ENCODE data around the gene SERBP1.
A peak's percentile ranks its signal among the peaks of the same experiment; 100 is the strongest.
"Not testable (repeated sequence)": the region's sequence is repeated elsewhere in the genome, so short reads cannot be mapped to it uniquely, and the experiment has no call there.

The SERBP1 gene

DNA sequence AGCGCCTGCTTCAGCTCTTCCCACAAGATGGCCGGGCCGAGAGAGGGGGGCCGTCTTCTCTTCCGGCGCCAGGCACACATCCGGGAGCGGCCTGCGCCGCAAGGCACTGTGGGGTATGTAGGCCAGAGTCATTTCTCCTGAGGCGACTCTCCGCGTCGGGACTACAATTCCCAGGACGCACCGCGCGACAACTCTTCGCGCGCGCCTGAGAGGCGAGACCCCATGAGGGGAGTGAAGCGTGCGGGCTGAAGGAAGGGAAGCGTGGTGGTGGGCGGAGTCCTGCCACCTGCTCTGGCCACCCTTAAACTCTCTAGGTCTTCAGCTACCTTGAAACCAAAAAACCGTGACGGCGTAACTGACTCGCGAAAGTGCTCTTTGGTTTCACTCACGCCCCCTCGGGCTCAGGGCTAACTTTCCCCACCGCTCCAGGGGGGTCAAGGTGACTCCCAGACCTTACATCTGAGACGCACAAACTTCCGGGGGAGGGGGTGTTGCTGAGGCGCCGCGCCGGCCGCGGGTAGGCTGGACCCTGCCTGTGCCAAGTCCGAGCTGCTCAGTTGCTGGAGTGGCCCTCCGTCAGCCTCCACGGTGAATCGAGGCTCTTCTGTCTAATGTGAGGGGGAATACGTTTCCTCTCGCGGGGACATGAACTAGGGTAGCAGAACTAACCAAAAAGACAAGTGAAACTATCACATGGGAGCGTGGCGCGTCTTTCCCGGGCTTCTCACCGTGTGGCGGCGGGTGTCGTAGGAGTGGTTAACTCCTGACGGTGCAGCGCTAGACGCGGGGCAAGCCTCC lies at the start of gene SERBP1:
SERBP1 (minus strand) TSS at position 45 of the 798 bp plus-strand sequence. CDS start 102 bp downstream, outside the sequence.
- peak; percentile 96 to 97 for DNase-seq

DNA sequence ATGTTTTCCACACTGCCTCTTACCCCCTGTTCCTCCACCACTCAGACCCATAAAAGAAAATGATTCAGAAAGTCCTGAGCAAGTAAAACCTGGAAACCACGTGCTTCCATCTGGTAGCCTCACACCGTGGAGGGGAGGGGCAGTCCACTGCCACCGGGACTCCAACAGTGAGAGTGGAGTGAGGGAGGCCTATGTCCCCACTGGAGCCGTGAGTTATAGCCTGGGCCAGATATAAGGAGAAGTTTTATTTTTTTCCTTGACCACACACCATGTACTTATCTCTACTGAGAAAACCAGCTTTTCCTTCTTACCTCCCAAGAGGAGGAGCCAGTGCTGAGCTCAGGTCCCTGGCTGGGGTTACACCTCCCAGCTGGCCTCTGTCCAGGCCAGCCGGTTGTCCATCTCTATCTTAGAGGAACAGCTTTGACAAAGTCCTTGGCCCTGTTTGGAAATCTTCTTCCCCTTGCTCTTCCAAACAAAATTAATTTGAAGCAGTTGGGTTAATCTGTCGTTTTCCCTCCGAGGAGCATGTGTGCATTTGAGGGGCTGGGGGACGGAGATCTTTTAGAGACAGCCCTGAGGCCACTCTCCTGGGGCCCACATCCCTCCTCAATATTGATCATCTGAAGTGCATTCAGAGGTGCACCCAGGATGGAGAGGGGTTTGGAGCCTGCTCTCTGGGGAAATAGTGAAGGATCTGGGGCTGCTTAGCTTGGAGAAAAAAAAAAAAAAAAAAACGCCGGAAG lies 49.1 kb upstream of the SERBP1 start:
- DNase-seq: no peak

DNA sequence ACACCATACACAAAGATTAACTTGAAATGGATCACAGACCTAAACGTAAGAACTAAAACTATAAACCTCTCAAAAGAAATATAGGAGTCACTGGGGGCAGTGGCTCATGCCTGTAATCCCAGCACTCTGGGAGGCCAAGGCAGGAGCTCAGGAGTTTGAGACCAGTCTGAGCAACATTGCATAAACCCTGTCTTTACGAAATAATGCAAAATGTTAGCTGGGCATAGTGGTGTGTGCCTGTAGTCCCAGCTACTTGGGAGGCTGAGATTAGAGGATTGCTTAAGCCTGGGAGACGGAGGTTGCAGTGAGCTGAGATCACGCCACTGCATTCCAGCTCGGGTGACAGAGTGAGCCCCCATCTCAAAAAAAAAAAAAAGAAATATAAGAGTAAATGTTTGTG lies 46.7 kb upstream of the SERBP1 start:
- DNase-seq: no peak

DNA sequence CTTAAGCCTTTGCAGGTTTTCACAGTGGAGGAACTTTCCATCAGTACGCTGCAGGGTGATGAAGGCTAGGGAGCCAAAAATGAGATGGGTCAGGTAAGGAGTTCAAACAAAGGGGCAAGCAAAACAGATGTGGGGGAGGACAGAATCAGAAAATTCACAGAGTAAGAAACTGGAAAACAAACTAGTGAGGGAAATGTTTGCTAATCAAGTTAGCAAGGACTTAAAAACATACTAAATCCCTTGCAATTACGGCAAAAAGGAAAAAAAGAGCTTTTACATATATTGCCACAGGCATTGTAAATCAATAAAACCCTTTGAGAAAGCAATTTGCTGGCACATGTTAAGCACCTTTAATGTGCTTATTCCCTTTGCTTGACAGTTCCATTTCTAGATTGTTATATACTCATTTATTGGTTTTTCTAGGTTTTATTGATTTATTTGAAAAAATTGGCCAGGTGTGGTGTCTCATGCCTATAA lies 45.8 kb upstream of the SERBP1 start:
- no peak for DNase-seq

DNA sequence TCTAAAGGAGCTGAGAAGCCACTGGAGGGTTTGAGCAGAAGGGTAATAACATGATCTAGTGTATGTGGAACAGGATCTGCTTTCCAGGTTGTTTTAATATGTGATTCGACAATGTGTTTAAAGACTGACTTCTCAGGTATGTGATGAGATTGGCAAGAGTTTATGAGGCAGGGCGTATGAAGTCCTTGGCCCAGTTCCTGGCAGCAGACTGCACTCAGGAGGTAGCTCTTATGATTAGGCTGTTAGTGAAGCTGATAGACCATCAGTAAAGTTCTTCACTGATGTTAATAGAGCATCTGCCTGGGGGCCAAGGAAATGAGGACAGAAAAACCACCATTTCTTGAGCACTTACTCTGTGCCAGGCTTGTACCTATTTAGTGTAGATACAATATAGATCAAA lies 41.9 kb upstream of the SERBP1 start:
- DNase-seq: no peak

DNA sequence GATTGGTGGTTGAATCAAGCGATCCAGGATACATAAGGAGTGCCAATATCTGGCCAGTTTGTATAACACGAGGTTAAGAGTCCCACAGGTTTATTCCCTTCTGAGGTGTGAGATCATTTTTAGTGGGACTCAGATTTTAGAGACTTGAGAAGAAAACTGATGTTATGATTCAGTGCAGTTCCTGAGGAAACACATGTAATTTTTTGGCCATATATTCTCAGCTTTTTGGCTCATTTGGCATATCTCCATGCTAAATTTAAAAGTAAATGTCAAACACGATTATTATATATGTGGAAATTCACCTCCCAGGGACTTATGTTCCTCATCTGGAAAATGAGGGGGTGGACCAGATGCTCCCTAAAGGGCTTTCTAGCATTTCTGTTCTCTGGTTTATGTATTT lies 39.2 kb upstream of the SERBP1 start:
- DNase-seq: no peak

DNA sequence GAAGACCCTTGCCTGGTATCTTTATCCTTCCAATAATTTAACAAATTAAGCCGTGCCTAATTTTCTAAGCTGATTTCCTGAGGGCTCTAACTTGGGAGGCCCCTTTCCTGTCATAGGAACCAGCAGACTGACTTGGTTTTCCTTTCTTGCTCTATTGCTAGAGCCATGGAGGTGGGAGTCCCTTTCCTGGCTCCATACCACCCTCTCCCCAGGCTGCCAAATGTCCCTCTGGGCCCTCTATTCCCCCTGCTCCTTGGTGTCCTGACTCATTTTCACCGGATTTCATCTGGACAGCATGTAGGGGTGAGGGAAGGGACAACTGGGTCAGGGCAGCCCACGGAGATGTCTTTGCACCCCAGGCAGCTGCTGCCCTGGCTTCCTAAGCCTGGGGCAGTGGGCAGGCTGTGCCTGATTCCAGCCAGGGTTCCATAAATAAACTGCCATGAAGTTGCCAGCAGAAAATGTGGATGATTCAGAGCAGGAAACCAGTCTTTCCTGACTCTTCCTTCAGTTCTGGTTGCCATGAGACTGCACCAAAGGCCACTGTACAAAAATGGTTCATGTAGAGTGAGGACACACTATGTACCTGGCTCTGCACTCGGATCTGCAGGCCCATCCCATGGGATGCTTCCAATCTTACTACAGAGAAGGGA lies 38.0 kb upstream of the SERBP1 start:
- no peak for DNase-seq

DNA sequence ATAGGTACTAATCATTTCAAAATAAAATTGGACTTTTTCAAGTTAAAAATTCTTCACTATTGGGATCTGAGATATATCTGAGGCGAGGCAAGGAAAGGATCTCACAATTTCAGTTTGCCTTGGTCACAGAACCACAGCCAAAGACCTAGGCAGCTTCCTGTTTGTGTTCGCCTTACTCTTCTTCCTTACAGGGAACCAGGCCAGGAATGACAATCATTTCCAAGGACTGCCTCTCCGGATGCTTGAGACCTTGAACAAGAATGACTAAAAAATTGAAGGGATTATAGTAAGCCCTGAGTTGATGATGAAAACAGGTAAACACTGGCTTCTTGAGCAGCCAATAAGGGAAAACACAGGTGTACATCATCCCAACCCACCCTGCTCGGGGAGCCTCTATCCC lies 35.2 kb upstream of the SERBP1 start:
- no peak for DNase-seq

DNA sequence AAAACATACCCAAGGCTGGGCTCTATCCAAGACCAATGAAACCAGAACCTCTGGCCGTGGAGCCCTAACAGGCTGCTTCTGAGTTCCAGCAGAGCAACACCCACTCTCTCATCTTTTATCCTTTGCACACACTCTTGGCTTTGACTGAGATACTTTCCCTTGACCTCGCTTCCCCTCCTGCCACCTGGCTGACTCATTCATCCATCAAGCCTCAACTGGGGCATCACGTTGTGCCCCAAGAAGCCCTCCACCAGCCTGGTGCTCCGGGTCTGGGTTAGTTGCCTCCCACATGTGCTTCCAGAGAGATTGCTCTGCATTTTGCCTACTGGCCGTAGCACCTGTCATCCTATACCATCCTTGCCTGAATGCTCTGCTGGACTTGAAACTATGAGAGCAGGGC lies 34.5 kb upstream of the SERBP1 start:
- no peak for DNase-seq

DNA sequence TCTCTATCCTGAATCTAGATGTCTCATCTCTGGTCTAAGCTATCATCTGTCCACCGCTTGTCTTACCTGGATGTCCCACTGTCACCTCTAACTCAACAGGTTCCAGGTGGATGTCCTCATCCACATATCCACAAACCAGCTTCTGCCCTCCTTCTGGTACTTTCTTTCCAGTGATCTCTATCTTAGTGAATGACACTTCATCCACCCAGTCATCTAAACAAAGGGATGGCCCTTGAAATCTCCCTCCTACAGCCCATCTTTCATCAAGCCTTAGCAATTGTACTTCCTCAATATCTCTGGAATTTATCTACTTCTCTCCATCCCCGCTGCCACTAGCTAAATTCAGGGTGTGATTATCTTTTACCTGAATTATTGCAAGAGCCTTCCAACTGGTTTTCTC lies 33.9 kb upstream of the SERBP1 start:
- DNase-seq: no peak

DNA sequence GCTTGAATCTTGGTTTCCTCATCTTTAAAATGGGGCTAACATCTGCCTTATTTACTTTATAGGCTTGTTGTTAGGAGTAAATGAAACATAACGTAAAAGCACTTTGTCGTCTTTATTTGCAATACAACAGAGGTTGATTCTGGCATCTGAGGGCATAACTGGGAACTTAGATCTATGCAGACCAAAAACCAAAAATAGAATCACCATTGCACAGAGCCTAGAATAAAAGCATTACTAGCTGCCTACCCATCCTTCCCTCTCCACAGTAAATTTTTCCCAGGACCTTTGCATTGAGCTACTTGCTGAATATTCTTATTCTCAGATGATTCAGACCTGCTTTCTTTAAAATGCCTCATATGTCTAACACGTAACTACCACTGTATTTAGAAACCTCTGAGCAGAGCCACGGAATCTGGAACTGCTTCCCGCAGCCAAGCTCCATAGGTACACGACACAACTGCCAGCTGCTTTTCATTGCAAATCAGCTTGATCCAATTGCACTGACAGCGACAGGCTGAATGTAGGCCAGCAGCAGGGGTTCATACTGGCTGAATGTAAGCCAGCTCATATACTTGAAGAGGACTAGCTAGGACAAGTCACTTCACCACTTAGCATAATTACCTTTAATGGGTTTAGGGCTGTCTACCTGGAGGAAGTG lies 33.2 kb upstream of the SERBP1 start:
- no peak for DNase-seq

DNA sequence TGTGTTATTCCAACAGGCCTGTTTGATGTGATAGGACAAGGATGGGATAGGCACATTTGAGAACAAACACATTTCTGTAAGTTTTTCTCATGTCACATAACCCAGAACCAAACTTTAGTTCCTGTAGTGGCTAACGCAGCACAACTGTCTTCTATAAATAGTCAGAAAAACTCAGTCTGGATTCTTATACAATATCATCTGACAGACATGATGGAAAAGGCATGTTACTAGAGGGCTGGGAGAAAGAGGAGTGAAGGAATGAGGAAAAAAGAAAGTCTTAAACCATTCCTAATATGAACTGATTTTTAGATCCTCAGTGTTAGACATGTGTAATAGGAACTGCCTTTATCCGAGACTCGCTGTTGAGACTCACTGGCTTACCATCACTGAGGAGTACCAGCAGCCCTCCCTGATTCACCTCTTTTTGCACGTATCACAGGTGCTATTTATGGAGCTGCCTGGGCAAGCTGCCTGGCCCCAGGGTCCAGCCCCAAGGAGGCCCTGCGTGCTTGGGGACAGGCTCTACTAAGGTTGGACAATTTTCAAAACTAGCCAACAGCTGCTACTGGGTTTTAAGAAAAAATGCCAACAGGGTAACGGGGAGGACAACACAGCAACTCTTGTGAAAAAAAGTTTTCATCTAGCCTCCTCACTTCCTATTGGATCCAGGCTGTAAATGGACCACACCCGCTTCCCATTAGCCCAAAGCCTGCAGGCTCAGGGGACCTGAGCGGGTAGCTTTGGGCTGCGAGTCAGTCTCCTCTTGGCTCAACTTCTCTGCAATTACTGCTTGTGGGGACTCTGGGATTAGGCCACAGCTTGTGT lies 30.7 kb upstream of the SERBP1 start:
- no peak for DNase-seq

DNA sequence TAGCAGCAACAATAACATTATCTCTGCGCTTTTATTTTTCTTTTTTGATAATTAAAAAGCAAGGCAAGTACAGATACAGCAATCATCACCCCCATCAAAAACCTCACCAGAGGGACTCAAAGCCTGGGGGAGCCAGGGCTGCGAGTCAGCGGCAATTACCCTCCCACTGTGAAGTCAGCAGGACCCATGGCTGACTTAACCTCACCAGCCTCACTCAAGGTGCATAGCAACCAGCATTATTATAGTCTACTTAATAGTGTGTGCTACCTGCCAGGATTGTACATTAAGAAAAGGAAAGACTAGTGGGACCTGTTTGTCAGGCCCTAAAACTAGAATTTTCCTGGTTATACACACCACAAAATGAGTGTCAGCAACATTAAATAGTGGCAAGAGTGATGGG lies 28.9 kb upstream of the SERBP1 start:
- no peak for DNase-seq

DNA sequence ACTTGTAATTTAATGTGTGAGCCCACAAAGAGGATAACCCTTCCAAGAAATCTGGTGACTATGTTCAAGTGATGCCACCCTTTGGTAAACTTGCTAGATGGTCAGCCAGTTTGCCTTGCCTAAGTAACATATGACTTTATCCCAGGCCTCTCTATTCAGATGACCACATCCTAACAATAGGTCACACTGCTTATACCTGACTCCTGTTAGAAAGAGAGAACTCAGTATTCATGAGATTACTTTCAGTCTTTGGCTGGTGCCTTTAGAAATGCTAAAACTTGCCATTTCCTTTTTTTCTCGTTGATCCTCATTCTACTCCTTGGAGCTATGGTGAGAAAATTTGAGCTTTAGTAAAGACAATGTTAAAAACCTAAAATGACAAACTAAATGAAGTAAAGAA lies 28.5 kb upstream of the SERBP1 start:
- DNase-seq: no peak

DNA sequence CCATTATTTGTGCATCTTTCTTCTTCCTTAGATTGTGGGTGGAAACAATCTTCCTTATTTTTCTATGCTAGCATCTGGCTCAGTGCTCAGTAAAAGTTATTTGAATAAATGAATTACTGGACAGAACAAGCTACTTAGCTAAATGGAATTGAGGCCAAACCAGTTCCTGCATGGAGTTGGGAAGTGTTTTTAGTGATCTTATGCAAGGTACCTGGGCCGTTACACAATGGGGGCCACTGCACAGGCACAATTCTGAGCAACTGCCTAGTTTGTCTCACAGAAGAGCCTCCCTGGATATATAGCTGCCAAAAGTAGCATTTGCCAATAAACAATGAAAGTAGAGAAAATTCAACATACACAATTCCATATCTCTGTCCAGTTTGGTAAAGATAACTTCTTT lies 27.0 kb upstream of the SERBP1 start:
- no peak for DNase-seq

DNA sequence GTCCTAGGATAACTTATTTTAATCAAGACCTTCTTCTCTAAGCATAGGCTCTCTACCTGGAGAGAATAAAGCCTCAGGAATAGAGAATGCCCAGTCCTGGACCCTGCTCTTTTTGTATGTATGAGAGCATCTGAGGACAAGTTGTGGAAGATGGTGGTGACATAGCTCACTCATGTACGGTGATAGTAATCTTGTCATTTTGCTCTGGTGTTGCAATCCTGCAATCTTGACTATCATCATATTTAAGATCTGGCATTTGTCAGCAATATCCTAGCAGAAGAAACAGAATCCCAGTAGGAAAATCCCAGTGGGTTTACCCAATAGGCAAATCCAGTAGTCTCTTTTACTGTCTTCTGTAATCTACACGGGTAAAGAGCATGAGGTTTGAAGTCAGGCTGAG lies 21.6 kb upstream of the SERBP1 start:
- no peak for DNase-seq

DNA sequence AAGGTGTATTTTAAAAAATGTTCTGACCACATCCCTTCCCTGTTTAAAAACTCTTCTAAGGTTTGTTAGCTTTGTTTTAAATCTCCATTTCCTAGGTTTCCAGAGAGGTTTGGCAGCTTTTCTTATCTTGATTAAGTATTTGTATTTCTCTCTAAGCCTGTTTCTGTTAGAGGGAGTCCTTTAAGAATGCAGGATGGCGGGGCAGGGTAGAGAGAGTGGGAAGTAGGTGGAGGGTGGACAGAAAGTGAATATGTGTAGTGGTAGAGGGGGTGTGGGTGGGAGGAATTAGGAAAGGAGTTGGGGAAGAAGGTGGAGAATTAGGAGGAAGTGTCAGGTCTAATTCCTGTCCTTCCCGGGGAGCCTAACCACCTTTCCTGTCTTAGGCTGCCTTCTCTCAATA lies 21.2 kb upstream of the SERBP1 start:
- no peak for DNase-seq

DNA sequence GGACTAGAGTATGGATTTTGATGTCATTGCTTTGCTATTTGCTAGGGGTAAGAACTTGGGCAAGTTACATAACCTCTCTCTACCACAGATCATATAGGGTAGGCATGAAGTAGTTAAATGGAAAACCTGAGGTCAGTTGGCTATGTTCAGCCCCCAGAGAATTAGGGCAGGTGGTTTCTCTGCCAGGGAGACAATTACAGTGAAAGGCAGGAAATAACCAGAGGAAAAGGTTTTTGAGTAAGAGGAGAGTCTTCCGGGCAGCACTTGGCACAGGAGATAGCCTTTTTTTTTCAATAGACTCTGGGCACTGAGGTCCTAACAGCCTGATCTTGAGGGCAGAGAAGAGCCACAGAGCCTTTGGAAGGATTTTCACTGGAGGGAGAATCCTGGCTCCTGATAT lies 16.7 kb upstream of the SERBP1 start:
- DNase-seq: no peak

DNA sequence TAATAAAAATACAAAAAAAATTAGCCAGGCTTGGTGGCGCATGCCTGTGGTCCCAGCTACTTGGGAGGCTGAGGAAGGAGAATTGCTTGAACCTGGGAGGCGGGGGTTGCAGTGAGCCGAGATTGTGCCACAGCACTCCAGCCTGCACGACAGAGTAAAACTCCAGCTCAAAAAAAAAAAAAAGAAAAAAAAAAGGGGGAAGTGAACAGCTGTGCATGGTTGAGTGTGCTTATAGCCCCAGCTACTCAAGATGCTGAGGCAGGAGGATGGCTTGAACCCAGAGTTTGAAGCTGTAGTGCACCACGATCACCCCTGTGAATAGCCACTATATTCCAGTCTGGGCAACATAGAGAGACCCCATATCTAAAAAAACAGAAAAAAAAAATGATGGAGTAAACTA lies 15.8 kb upstream of the SERBP1 start:
- not testable (repeated sequence) for DNase-seq

DNA sequence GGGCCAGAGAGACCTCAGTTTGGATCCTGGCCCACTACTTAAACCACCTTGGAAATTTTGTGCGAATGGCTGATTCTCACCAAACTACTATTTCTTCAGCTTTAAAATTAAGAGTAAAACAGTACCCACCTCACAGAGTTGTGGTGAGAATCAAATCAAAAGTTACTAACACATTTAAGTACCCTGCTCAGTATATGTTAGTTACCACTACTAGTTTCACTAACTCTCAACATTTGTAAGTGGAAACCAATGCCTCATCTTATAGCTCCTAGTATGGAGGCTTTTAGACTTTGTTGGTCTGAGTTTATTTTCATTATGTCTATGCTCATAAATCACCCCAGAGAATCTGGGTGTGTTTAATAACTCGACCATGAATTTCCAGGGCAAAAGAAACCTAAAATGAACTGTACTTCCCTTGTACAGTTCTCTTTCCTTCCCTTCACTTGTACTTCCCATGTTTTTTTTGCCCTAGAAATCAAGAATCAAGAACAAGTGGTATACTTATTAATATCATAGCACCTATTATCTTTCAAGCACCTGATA lies 11.6 kb upstream of the SERBP1 start:
- DNase-seq: no peak

DNA sequence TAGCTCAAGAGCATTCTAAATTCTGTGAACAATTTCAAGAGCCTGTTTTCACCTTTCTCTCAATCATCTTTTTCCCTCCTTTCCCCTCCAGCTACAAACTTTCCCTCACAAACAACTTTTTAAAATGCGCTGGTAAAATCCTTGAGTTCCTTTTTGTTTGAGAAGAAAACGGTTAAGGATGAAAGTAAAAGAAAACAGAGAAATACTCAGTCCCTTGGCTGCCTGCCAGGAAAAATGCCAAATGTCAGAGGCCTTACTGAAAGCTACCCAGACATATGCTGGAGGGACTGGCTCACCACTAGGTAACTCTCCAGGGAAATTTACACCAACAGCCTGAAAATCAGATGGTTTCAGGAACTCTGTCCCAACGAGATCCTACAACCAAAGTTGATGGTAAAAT lies 11.0 kb upstream of the SERBP1 start:
- DNase-seq: no peak

DNA sequence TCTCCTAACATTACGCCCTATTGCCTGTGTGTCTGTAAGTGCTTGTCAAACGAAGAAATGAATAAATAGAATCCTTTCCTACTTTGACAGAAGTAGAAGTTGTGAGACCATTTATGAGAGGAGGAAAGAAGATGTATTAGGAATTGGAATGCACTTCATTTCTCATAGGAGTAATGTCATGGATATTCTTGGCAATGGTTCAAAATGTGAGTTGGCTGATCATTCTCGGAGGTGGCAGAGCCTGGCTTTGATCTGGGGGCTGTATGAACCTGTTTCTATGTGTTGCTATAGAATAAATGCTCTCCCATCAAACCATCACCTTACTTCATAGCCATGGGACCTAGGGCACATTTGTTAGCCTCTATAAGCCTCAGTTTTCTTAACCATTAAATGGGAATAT lies 10.1 kb upstream of the SERBP1 start:
- no peak for DNase-seq
